Kasumi-1 (cell line): ENCODE measurements around the gene RELN.
"Not testable (repeated sequence)": the region's sequence is repeated elsewhere in the genome, so short reads cannot be mapped to it uniquely, and the experiment has no call there.

Experiments used
- DNase-seq, 2 experiments: peaks; one replicate each; lab custom pipeline; 2025; lab: John Stamatoyannopoulos, UW

RELN gene

DNA sequence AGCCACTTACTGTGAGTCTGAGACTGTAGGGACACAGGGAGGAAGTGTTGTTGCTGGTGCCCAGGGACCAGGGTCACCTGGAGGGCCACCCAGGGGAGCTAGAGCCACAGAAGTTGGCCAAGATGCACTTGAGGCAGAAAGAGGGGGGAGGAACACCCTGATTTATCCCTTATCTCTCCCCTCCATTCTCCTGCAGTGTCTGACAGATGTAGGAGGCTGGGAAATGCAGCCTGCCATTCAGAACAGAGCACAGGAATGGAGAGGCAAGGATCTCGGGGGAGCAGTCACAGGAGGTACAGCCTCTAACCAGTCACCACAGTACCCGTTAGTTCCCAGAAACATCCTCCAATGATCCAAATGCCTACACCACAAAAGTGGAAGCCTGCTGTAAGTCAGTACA is 425.0 kb downstream of the RELN start:
- DNase-seq = no peak

DNA sequence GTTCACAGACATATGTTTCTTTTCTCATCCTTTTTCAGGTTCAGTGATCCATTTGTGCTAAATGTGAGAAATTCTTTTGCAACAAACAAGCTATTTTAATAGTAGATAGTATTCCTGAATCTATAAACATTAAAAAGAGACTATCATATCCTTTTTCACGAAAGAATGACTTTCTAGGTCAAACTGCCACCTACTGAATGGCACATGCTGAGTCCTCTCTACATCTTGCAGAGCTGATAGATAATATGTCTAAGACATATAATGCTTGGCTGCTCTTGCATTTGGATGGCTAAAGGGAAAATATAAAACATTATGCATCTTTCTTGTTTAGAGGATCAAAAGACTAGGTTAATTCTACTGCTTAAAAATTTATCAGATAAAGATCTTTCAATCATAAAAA is 429.3 kb downstream of the RELN start:
- no peak for DNase-seq

DNA sequence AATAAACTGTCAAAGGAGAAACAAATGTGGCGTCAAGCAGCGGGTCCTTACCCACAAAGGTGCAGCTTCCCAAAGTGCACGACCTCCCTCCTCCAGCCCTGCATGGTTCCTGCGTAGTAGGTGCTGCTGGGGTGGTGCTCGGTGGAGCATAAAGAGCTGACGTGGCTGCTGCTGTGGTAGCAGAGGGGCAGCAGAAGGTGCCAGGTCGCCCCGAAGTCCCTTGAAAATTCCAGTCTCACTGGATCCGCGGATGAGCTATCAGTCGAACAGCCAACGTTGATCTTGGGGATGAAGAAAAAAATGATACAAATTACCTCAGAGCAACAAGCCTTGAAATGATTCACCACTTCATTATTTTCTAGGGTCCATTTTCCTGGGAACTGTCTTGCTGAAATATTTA is 438.4 kb downstream of the RELN start:
- no peak for DNase-seq

DNA sequence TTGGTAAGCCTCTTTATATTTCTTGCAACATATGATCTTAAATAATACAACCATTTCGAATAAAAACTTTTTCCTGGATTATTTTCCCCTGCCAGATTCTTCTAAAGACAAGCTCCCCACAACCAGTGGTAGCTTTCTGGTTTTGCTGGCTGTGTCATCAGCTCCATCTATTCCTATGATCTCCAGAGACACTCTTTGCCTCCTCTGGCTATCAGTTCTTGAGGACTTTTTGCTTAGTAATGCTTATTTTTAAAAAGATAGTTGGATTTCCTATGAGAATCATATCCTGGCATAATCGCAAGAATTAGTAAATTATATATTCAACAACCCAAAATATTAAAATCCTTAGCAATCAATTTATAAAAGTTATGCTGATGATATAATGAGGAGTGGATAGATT is 439.7 kb downstream of the RELN start:
- DNase-seq = no peak

DNA sequence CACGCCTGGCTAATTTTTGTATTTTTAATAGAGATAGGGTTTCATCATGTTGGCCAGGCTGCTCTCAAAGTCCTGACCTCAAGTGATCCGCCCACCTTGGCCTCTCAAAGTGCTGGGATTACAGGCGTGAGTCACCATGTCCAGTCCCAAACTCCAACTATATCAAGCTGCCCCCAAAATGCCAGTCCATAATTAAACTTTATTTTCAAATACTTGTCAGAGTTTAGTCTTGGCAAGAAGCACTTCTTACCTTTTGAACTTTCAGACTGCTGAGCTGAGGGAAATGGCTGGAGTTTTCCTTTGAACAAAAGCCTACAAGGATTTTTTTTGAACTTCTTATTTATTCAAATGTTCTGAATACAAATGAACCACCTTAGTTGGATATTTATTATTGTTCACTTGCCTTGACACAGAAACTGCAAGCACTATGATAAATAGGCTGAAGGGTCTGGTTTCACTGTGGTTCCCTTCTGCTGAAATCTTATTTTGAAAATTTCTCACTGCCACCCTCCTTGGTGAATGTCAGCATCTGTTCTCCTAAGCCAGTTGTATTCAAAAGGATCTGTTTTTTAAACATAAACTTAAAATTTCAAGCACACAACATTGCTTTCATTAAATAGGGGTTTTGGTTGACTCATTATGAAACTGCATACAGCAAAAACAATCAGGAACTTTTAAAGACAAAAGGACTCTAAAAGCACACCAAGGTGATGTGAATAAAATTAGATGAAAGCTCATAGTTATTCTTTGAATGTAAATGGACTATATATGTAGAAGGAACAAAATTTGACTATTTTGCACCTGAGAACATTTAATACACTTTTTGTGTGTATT is 441.8 kb downstream of the RELN start:
- DNase-seq = no peak

DNA sequence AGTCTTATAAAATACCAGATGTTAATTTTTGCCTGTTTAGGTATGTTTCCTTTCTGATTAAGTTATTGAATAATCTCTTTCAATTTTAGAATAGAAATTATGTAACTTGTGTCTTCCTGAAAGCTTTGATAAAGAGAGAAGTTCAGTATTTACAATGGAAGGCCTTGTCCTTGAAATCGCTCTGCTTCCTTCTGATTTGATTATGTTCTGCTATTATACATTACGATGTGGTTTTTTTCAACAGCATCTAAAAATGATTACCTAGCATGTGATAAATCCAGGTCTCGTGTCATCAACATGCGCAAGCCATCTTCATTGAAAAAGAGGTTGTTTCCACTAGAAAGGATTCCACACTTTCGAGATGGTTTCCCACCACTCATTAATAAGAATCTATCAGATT is 447.0 kb downstream of the RELN start:
- DNase-seq = no peak

DNA sequence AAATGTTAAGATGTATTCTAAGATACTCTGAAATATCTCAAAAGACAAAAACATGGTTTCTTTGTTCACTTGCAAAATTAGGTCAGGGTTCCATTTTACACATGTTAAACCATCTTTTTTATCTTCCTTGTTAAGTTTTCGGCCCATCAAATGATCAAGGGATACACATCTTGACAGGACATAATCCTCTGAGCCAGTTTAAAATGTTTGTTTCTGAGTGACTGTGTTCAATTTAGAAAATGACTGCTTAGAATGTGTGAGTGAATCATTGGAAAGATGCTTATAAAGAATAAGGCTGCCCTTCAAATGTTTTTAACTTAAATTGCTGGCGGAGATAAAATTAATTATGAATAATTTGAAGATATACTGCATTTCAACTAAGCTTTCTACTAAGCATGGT is 447.5 kb downstream of the RELN start:
- no peak for DNase-seq

DNA sequence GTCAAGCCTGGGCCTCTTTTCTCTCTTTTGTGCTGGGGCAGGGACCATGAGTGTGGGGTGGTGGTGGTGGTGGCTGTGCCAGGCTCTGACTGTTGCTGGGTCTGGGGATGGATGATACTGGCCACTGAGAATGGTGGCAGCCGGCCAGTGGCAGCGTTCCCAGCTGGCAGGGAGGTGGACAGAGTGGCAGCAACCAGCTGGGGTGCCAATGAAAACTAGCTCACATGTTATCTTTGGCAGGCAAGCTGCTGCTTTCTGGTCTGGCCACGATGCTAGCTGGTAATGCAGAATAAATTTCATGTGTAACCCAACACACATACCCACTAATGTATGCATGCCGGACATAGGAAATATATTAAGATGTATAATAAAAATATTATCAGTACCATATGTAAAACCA is 448.4 kb downstream of the RELN start:
- DNase-seq = no peak

DNA sequence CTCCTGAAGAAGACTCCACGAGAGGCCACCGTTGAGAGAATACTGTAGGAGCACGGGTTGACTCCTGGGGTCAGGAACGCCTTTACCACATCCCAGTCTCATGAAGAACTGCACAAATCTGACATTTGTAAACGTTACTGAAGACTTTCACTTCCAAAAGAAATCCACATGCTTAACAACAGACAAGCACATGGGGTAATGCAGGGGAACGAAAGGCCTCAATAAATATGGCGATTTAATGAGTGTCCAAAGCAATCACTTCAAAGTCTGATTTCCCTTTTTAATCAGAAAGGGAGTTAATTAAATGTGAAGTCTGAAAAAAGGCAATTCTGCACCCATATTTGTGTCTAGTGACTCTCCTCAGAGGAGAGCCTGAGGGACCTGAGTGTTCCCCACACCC is 449.1 kb downstream of the RELN start:
- no peak for DNase-seq

DNA sequence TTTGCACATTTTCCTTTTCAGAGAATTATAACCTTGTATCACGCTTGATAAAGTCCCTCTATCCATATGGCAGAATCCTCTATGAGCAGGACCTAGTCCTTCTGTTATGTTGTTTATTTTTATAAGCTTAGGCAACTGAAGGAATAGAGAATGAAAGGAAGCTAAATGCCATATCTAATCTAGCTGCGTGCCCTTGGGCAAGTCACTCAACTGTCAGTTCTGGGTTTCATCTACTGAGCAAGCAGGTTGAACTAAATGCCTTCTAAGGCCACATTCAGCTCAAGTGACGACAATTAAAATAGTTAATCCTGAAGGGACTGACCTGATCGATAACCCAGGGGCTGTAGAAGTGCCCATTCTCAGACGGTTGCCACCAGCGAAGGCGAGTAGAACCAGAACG is 449.6 kb downstream of the RELN start:
- DNase-seq = no peak

DNA sequence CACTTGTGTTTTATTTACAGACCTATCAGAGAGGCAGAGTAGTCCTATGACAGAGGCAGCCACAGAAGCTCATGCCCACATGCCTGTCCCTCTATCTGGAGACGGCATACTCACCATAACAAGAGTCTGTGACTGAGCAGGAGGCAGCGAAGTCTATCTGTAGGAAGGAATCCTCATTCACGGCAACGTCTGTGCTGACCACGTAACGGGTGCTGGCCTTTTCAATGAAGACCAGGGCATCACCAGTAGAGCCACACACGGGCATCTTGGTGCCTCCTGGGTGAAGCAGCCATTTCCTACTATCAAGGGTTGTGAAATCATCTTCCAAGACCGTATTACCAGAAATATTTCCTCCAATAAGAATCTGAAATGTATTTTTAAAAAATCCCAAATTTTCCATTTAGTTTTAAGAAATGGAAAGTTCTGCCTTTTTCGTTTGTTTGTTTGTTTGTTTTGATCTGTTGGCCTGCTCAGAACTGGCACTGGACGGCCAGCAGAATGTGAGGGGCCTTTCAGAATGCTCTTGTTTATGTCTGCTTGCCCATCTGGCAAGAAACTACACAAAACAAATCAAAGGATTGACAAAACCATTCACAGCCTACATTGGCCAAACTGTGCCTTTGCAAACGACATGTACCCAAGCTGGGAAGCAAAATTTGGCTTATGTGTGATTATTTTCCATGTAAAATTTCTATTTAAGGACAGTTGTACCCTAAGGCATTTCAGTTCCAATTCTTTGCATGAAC is 450.3 kb downstream of the RELN start:
- no peak for DNase-seq

DNA sequence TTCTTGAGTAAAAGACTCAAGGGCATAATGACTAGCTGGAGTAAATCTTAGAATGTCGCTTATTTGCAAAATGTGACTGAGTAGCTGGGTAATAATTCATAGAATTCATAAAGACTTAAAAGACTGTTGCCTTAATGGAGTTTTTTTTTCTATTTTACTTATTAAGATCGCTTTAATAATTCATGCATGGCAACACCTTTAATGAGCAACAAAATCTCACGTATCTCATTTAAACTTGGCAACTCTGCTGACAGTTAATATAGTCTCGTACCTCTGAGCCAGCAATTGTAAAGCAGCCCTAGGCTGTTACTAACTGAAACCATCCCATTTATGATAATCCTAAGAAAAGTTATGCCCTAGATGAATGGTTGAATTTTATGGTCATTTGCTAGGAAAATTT is 455.7 kb downstream of the RELN start:
- no peak for DNase-seq

DNA sequence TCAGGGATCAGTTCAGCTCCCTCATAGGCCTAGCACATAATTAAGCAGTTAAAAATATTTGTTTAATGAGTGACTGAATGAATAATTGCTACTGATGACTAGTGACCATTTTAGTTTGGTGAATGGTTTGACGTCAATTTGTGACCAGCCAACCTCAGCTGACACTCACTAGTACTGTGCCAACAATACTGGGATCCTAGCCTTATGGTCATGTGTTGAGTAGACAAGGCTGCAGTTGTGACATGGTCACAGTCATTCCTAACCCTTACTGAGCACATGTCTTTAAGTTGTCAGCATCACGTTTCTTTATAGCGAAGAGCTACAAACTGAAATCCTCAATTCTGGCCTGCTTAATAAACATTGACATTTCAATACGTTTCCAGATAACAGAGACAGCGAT is 456.5 kb downstream of the RELN start:
- no peak for DNase-seq

DNA sequence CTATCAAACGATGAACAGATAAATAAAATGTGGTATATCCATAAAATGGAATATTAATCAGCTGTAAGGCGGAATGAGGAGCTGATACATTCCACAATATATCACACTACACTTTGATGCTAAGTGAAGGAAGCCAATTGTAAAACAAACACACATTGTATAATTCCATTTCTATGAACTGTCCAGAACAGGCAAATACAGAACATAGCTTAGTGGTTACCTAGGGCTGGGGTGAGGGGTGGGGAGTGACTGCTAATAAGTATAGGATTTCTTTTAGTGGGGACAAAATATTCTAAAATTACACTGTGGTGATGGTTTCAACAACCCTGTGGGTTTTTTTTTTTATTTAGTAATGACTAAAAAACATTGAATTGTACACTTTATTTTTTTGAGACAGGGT is 461.3 kb downstream of the RELN start:
- DNase-seq = no peak

DNA sequence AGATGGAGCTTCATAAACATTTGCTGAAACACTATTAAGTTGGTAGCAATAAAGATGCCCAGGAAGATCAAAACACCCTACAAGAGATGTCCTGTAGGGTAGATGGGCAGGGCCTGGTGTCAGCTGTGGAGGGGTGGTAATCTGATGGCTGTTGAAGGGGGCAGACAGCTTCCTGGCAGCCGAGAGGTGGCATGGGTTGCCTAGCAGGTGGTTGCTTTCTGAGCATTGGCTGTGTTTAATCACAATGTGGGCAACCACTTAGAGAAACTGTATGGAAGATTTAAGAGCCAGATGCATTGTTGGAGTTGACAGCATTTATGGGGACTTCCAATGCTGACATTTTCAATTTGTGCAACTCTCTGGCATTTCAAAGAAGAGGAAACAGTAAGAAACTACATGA is 463.5 kb downstream of the RELN start:
- DNase-seq = no peak

DNA sequence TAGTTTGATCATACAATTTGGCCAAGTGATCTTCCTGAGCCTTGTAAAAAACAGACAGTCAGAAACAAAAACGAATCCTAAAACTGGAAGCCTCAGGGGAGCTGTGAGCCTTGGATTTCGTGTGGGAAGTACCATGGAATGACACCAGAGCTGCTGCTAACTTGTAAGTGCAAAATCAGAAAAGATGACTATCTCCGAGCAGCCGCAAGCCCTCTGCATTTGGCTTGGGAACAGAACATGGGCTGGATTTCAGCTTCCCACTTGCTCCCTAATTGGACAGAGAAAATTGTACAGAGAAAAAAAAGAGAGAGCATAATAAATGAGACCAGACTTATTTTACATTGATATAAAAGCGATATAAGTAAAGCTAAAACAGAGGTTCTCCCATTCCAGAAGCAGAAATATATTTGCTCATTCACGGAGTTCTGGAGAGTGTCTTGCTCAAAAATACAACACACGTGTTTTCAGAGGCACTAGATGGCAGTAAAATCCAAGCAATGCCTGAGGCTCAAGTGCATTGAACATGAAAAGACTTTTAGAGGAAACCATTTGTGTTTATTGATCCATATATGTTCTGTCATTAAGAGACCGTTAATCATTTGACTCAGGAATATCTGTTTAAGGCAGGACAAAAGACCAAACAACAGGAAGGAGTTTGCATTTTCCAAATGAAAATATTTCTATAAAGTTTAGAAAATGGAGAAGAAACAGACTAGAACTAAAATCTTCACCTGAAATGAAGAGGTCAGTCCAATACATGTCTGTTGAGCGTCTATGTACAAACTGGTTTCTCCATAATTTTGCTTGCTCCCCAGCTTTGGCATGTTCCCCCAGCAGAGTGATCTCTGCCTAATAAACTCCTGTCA is 465.2 kb downstream of the RELN start:
- peak; percentile 35 to 37 for DNase-seq

DNA sequence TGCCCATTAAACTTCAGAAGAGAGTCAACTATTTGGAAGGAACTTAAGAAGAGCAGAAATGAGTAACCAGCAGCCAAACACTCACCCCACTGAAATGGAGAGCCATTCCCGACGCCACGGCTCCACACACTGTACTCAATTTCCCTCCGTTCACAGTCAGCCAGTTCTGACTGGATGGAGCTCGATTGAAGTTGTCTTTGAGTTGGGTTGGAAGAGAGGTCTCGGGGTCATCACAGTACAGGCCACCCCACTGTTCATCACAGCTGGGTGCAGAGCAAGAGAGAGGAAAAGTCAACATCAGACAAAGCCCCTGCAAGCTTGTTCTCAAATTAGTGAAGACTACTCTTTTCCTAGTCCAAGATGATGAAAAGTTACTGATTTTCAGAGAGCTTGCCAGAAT is 467.5 kb downstream of the RELN start:
- DNase-seq = no peak

DNA sequence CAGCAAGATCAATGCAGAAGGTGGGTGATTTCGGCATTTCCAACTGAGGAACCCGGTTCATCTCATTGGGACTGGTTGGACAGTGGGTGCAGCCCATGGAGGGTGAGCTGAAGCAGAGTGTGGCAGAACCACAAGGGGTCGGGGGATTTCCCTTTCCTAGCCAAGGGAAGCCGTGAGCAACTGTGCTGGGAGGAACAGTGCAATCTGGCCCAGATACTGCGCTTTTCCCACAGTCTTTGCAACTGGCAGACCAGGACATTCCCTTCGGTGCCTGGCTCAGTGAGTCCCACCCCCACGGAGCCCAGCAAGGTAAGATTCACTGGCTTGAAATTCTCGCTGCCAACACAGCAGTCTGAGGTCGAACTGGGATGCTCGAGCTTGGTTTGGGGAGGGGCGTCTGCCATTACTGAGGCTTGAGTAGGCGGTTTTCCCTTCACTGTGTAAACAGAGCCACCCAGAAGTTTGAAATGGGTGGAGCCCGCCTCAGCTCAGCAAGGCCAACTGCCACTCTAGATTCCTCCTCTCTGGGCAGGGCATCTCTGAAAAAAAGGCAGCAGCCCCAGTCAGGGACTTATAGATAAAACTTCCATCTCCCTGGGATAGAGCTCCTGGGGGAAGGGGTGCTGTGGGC is 484.8 kb downstream of the RELN start:
- no peak for DNase-seq

DNA sequence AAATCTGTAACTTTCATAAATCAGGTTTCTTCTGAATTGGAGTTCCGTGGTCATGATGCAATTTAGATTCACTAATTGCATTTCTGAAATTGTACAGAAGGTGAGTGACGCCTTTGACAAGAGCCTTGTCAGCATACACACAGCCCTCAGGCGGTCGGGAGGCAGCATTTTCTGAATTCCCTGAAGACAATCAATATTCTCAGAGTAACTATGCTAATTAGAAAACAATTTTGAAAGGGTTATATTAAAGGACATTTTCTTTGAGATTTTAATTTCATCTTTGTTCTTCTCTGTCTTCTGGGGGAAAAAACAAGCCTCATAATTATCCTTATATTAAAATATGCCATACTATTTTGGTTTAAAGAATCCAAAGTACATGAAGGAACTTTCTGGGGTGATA is 488.3 kb downstream of the RELN start:
- no peak for DNase-seq

DNA sequence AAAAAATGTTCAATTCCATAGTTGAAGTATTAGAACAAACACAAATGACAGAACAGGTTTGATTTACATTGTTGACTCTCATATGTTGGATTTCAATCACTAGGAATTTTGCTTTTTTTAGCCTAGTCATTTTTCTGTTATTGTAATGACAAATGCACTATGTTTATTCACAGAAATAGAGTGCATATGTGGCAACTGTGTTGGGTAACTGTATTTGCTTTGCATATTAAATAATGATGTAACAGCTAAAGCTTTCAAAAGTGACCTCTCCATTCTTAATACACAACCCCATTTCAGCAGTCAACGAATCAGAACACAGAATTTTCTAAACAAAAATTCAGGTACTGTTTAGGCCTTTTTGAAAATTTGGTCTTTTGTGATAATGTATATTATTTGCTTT is 489.5 kb downstream of the RELN start:
- no peak for DNase-seq

DNA sequence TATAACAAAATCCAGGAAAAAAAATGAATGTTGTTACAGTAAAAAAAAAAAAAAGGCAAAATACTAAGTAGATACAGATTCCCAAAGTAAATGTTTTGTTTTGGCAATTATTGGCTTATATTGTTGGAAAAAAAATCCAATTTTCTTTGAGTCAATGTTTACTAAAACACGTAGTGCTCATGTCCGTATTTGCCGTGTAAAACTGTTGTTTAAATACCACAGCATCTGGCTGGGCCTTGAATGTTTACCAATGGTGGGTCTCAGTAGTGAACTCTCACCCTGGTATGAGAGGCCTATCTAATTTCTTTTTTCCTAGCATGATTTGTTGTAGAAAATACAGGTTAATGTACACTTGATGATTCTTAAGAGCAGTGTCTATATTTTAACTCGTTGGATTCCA is 502.0 kb downstream of the RELN start:
- DNase-seq = no peak

DNA sequence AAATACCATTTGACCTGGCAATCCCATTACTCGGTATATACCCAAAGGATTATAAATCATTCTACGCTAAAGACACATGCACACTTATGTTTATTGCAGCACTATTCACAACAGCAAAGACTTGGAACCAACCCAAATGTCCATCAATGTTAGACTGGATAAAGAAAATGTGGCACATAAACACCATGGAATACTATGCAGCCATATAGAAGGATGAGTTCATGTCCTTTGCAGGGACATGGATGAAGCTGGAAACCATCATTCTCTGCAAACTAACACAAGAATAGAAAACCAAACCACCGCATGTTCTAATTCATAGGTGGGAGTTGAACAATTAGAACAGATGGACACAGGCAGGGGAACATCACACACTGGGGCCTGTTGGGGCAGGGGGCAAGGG is 502.6 kb downstream of the RELN start:
- not testable (repeated sequence) for DNase-seq
